Measurements from ENCODE around the gene RSPH1.
A peak's percentile ranks its signal among the peaks of the same experiment; 100 is the strongest.

The RSPH1 gene

GRCh38 chr21:42424914-42425541 lies 71.0 kb downstream of the RSPH1 start:
- in situ Hi-C loops (cut with MboI; ENCODE audit: low pct_unique_long_range_greater_than_20kb, low sequenced_read_pairs, unreplicated experiment): loop anchor here (5.0 kb wide), 1 partner anchor 53 kb away; no protein-coding TSS in a partner anchor
- no peak for DNase-seq (ENCODE audit: low spot score)
- TF ChIP-seq, protein P1, sequence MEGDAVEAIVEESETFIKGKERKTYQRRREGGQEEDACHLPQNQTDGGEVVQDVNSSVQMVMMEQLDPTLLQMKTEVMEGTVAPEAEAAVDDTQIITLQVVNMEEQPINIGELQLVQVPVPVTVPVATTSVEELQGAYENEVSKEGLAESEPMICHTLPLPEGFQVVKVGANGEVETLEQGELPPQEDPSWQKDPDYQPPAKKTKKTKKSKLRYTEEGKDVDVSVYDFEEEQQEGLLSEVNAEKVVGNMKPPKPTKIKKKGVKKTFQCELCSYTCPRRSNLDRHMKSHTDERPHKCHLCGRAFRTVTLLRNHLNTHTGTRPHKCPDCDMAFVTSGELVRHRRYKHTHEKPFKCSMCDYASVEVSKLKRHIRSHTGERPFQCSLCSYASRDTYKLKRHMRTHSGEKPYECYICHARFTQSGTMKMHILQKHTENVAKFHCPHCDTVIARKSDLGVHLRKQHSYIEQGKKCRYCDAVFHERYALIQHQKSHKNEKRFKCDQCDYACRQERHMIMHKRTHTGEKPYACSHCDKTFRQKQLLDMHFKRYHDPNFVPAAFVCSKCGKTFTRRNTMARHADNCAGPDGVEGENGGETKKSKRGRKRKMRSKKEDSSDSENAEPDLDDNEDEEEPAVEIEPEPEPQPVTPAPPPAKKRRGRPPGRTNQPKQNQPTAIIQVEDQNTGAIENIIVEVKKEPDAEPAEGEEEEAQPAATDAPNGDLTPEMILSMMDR (IDR thresholded peaks at IDR 0.05; ENCODE audit: extremely low read depth, insufficient read depth, missing control alignments): no peak

DNA sequence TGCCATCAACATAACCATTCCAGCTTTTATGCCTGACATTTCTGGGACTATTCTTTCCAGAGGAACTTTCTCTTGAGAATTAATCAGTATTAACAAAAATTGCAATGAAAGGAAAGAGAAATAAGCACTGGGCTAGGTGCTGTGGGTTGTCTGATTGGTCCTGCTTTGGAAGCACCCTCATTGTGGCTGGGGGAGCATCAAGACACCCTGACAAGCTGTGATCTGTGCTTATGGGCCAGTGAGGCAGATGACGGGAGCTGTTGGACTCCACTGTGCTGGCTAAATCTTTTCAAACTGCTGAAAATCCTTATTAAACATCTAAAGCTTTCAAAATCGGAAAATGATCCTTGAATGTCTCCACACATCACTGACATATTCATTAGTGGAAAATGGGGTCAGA lies 72.3 kb downstream of the RSPH1 start:
- in situ Hi-C loops (cut with MboI; ENCODE audit: low pct_unique_long_range_greater_than_20kb, low sequenced_read_pairs, unreplicated experiment): no loop called here
- TF ChIP-seq, protein P1 (IDR thresholded peaks at IDR 0.05; ENCODE audit: extremely low read depth, insufficient read depth, missing control alignments): no peak
- DNase-seq (ENCODE audit: low spot score): no peak

DNA sequence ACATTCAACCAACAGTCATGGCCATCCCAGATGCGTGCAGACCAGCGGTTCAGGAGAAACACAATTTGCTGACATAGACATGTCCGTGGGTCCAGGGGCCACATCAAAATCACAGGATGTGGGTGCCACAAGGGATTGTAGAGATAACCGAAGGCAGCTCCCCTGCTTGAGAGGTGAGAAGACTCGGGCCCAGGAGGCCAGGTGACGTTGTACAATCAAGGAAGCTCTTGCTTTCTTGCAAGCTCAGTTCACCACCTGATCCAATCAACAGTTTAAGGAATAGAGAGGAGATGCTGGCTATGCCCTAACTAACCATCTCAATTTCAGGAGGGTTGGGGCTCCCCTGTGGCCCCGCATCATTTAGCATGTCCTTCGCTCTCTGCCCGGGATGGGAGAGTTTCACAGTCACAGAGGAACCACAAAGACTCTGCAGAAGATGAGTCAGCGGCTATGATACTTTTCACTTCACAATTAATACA lies 72.8 kb downstream of the RSPH1 start:
- TF ChIP-seq, protein P1 (IDR thresholded peaks at IDR 0.05; ENCODE audit: extremely low read depth, insufficient read depth, missing control alignments): no peak
- DNase-seq (ENCODE audit: low spot score): peak; percentile 55
- in situ Hi-C loops (cut with MboI; ENCODE audit: low pct_unique_long_range_greater_than_20kb, low sequenced_read_pairs, unreplicated experiment): no loop called here
